Activated CD4-positive, alpha-beta T cell treated with anti-CD3 and anti-CD28 coated beads, Interleukin-2, amount 50 U/mL, for 24 hours (primary cell): ENCODE data around the gene LBP.
"Not testable (repeated sequence)": the region's sequence is repeated elsewhere in the genome, so short reads cannot be mapped to it uniquely, and the experiment has no call there.

Experiments used
- DNase-seq, 2 donors: peaks; one replicate each; pipeline ENCODE4 v3.0.0-alpha.2; 2020; ENCODE audit warnings: low read depth in 1 of 2, low spot score in 1 of 2

LBP gene

GRCh38 chr20:38395165-38395564 is 48.9 kb downstream of the LBP start:
- DNase-seq = no peak

- not testable (repeated sequence) for DNase-seq
Measured at GRCh38 chr20:38395751-38396395, 49.6 kb downstream of the LBP start.

- DNase-seq = no peak
Measured at GRCh38 chr20:38402089-38402488, 55.8 kb downstream of the LBP start.

- DNase-seq = no peak
Measured at GRCh38 chr20:38402816-38403215, 56.5 kb downstream of the LBP start.

GRCh38 chr20:38404016-38404415 is 57.7 kb downstream of the LBP start:
- DNase-seq = no peak

GRCh38 chr20:38405132-38405531 is 58.9 kb downstream of the LBP start:
- no peak for DNase-seq

GRCh38 chr20:38406476-38406875 is 60.2 kb downstream of the LBP start:
- no peak for DNase-seq

- DNase-seq = no peak
Measured at GRCh38 chr20:38407321-38407720, 61.0 kb downstream of the LBP start.

GRCh38 chr20:38407822-38408221 is 61.5 kb downstream of the LBP start:
- DNase-seq = not testable (repeated sequence)

- no peak for DNase-seq
Measured at GRCh38 chr20:38412877-38413577, 66.7 kb downstream of the LBP start.

GRCh38 chr20:38414769-38415450 is 68.6 kb downstream of the LBP start:
- no peak for DNase-seq

- DNase-seq = no peak
Measured at GRCh38 chr20:38418509-38419204, 72.4 kb downstream of the LBP start.

- no peak for DNase-seq
Measured at GRCh38 chr20:38420388-38421085, 74.3 kb downstream of the LBP start.

GRCh38 chr20:38421915-38422314 is 75.6 kb downstream of the LBP start:
- DNase-seq = no peak

GRCh38 chr20:38423541-38423940 is 77.3 kb downstream of the LBP start:
- DNase-seq = no peak

GRCh38 chr20:38424401-38424800 is 78.1 kb downstream of the LBP start:
- DNase-seq = no peak

GRCh38 chr20:38426006-38426897 is 80.0 kb downstream of the LBP start:
- peak in 1 of 2 donors; percentile 33 for DNase-seq
